Hematopoietic multipotent progenitor cell treated with erythropoietin and hydrocortisone succinate and interleukin-3 and kit ligand, for 15 days (in vitro differentiated cells): ENCODE data around the gene ZNF691.
"Not testable (repeated sequence)": the region's sequence is repeated elsewhere in the genome, so short reads cannot be mapped to it uniquely, and the experiment has no call there.

Source experiments
- DNase-seq: peaks from one replicate; pipeline ENCODE4 v3.0.0-alpha.2; 2015; ENCODE audit warnings: low spot score

Gene ZNF691

GRCh38 chr1:42860339-42861013, 14.1 kb downstream of the ZNF691 start:
- no peak for DNase-seq

- DNase-seq = no peak
Observed at GRCh38 chr1:42861014-42861399, 14.6 kb downstream of the ZNF691 start.

DNA sequence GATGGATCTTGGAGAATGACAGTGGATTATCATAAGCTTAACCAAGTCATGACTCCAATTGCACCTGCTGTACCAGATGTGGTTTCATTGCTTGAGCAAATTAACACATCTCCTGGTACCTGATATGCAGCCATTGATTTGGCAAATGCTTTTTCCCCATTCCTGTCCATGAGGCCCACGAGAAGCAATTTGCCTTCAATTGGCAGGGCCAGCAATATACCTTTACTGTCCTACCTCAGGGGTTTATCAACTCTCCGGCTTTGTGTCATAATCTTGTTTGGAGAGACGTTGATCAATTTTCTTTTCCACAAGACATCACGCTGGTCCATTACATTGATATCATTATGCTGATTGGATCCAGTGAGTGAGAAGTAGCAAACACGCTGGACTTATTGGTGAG, 20.1 kb downstream of the ZNF691 start:
- DNase-seq = no peak

GRCh38 chr1:42868466-42868865, 22.1 kb downstream of the ZNF691 start:
- DNase-seq = not testable (repeated sequence)

- not testable (repeated sequence) for DNase-seq
Observed at GRCh38 chr1:42869254-42869653, 22.8 kb downstream of the ZNF691 start.

DNA sequence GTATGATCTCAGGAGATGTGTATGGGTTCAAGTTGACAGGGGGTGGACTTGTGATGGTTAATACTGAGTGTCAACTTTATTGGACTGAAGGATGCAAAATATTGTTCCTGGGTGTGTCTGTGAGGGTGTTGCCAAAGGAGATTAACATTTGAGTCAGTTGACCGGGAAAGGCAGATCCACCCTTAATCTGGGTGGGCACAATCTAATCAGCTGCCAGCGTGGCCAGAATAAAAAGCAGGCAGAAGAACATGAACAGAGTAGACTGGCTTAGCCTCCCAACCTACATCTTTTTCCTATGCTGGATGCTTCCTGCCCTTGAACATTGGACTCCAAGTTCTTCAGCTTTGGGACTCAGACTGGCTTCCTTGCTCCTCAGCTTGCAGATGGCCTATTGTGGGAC, 23.3 kb downstream of the ZNF691 start:
- DNase-seq = not testable (repeated sequence)

- not testable (repeated sequence) for DNase-seq
Observed at GRCh38 chr1:42873108-42873507, 26.7 kb downstream of the ZNF691 start.

DNA sequence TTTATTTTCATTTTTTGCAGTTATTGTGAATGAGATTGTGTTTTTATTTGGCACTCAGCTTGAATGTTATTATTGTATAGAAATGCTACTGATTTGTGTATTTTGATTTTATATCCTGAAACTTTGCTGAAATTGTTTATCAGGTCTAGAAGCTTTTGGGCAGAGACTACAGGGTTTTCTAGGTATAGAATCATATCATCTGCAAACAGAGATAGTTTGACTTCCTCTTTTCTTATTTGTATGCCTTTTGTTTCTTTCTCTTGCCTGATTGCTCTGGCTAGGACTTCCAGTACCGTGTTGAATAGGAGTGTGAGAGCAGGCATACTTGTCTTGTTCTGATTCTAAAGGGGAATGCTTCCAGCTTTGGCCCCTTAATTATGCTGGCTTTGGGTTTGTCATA, 27.3 kb downstream of the ZNF691 start:
- no peak for DNase-seq

GRCh38 chr1:42876009-42876408, 29.6 kb downstream of the ZNF691 start:
- DNase-seq = no peak

DNA sequence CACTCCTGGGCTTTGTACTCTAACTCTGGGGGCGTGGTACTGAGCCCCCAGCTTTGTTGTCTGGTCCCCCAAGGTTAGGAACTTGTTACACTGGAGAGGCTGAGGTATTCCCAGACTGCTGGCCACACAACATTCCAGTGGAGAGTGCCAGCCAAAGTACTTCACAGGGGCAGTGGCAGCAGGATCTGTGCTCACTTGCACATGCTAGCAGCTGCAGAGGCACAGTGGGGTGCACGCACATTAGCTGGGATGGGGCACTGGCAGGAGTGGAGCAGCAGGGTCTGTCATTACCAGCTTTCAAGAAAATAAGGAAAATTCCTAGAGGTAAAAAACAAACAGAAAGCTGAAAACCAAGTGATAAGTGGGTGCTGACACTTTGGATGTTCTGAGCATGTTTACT, 31.0 kb downstream of the ZNF691 start:
- DNase-seq = no peak

DNA sequence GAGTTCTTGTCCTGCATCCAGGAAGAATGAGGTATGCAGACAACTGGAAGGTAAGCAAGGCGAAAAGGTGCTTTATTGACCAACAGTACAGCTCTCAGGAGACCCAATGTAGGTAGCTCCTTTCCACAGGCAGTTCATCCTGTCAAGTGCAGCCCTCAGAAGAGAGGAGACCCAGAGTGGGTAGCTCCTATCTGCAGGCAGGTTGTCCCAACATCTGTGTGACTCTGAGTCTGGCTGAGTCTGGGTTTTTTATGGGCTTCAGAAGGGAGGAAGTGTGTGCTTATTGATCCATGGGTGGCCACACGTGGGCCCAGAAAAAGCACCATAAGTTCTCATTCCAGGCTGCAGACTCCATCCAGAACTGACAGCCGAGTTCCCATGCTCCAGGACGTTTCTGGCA, 34.0 kb downstream of the ZNF691 start:
- no peak for DNase-seq

DNA sequence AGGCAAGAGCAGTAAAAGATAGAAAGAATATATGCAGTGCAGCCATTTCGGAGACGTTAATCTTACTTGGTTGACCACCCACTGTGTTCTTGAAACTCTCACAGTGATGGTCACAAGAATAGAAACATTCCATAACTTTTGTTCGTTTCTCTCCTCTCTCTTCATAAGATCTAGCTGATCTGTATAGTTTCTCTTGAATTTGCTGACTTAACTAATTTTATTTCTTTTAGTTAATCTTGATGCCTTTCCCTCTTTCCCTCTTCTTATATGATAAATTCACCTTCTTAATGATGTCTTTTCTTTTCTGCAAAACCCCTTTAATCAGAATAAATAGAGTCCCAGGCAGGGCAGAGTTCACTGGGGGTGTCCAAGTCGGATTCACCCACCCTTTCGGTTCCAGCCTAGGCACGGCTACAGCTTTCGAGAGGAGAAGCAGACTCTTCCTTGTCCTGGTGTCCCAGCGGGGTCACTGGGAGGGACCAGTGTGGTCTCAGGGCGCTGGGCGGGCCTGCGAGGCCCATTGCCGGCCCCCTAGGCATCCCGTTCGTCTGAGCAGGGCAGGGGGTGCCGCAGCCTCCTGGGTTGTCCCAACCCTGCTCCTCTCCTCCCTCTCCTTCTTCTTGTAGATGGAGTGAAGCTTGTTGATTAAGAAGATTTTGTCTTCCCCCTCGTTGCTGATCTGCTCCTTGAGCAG, 39.8 kb downstream of the ZNF691 start:
- DNase-seq = no peak

- DNase-seq = no peak
Observed at GRCh38 chr1:42886800-42887199, 40.4 kb downstream of the ZNF691 start.

DNA sequence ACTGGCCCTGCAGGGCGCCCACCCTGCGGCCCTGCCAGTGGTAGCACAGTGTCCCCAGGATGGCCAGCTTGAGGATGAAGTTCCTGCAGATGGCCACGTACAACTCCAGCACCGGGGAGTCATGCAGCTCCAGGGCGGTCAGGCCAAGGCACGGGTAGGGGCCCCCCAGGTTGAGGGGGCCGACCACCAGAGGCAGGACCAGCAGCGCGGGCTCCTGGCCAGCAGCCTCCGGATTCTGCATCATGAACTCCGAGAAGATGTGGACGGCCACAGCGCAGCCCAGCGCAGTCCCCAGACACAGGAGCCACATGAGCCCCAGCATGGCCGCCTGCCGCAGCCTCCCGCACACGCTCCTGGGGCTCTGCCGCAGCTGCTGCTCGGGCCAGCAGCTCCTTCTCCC, 41.0 kb downstream of the ZNF691 start:
- no peak for DNase-seq

DNA sequence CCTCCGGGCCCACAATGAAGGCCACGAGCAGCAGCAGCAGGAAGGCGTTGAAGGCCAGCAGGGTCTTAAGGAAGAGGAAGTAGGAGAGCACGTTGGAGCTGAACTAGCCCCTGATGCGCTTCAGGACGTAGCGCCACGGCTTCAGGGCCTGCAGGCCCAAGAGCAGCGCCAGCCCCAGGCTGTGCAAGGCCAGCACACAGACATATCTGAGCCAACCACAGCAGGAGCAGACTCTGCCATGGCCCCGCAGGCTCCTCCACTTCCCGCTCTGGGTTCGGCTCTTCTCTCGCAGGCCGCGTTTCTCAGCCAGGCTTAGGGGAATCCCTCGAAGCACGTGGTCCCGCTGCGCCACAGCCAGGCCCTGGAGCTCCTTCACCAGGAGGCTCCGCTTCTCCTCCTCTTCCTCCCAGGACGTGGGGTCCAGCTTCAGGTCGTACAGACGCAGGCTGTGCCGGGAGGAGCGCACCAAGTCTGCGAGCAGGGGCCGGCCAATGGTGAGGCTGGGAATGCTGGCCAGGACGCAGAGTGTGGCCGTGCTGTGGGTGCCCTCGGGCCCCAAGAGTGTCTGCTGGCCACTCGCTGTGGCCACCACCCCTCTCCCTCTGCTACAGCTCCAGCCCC, 41.7 kb downstream of the ZNF691 start:
- DNase-seq = no peak

GRCh38 chr1:42889264-42889663, 42.9 kb downstream of the ZNF691 start:
- DNase-seq = no peak

- no peak for DNase-seq
Observed at GRCh38 chr1:42891465-42892138, 45.2 kb downstream of the ZNF691 start.

- not testable (repeated sequence) for DNase-seq
Observed at GRCh38 chr1:42899960-42900359, 53.5 kb downstream of the ZNF691 start.
